Hypothalamus (tissue), 51 donors: ENCODE measurements around the gene KRTAP10-2.

Experiments used
- DNase-seq, 51 donors: peaks; one replicate each; lab custom pipeline; 2025; lab: John Stamatoyannopoulos, UW

KRTAP10-2 gene

DNA sequence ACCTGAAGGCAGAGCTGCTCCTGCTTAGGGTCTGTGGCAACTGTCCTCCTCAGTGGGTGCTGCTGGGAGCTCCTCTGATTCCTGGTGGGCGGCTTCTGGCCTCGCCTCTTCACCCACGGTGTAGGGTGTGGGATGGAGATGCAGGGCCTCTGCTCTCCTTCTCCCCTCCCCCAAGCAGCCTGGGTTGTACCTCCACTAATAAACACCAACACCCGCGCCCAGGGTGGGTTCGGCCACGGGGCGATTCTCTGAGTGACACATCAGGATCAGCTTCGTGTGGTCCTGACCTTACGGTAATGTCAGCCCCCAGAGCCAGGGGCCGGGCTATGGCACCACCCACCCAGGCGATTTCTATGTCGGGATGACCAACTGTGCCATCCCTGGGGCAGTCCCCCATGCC lies 35.0 kb downstream of the KRTAP10-2 start:
- DNase-seq = no peak

DNA sequence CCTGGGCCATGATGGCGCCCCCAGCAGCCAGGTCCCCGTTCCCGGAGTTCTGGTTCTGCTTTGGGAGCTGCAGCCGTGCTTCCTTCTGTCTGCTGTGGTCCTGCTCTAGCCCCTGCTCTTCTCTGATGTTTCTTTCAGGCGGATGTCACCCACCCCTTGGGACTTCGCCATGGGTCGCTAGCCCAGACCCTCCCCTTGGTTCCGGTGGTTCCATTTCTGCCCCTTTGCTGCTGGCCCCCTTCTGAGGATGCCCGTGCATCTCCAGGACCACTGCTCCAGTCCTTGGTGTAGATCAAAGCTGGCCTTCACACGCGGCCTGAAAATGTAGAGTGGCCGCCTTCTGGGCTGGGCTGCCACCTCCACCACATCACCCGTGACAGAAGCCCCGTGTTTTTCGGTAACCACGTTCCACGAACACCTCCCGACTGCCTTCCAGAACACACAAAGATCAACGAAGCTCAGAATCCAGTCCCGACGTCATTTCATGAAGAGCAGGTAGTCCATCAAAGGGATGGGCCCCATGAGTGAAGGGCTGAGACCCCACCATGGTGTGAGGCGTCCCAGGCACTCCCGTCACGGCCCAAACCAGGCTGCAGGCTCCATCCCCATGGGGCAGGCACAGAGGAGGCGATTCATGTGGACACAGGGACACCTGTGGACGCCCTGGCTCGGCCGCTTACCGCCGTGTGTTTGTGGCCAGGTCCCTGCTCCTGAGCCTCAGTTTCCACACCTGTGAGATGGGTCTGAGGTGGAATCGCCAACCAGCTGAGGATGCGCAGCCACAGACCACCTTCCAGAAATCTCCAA lies 35.7 kb downstream of the KRTAP10-2 start:
- no peak for DNase-seq

- DNase-seq = no peak
Observed at GRCh38 chr21:44514746-44515358, 36.5 kb downstream of the KRTAP10-2 start.

DNA sequence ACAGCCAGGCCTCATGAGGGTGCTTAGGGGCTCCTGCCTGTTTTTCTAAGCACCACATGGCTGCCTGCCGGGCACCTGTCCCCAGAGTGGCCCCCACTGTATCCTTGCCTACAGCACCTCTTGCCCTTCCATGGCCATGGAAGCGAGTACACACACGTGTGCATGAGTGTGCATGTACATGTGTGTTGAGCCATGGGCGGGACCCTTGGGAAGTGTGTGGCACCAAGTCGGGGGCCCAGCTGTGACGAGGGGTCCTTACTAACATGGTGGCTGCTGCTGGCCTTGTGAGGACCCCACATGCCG lies 37.1 kb downstream of the KRTAP10-2 start:
- DNase-seq = no peak

GRCh38 chr21:44513389-44514217 lies 37.7 kb downstream of the KRTAP10-2 start:
- DNase-seq = no peak

DNA sequence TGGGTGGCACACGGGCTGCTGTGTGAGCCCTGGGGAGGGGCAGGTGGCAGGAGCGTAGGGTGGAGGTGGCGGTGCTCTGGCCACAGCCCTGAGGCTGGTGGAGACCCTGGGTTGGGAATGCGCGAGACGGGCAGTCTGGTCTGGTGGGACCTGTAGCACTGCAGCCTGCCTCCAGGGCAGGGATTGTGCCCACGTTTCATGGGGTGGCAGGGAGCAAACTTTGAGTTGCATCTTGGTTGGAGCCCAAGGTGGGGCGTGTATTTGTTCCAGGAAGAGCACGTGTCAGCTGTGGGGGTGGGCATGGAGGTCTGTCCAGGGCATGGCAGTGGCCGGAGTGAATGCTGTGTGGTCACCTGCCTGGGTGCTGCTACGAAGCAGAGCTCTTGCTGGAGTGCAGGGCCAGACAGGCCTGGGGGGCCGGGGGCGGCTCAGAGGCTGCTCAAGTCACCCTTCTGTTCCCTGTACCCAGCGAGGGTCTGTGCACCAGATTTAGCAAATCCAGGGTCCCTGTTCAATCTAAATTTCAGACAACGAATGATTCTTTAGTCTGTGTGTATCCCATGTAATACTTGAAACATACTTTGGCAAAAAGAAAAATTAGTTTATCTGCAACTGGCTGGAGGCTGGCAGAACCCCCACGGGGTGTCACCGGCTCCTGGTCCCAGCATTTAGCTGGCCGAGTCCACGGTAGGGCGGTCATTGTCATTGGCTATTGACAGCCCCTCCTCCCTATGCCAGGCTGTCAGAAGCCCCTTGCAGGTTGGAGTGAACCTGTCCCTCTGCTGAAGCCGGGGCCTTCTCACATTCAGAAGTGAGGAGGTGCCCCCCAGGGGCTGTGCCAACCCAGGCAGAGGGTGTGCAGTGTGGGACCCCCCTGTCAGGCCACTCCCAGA lies 38.6 kb downstream of the KRTAP10-2 start:
- DNase-seq = no peak

DNA sequence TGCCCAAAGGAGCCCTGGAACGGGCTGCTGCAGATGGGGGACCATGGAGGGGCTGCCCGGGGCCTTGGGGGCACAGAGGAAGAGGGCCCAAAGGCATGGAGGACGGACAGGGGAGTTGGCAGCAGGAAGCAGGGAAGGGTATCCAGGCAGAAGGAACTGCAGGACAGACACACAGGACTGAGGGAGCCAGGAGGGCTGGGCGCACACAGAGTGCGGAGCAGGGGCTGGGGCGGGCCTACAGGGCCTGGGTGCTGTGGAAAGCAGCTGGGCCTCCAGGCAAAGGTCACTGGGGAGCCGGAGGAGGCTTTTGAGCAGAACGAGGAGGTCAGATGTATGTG lies 39.4 kb downstream of the KRTAP10-2 start:
- DNase-seq = no peak

DNA sequence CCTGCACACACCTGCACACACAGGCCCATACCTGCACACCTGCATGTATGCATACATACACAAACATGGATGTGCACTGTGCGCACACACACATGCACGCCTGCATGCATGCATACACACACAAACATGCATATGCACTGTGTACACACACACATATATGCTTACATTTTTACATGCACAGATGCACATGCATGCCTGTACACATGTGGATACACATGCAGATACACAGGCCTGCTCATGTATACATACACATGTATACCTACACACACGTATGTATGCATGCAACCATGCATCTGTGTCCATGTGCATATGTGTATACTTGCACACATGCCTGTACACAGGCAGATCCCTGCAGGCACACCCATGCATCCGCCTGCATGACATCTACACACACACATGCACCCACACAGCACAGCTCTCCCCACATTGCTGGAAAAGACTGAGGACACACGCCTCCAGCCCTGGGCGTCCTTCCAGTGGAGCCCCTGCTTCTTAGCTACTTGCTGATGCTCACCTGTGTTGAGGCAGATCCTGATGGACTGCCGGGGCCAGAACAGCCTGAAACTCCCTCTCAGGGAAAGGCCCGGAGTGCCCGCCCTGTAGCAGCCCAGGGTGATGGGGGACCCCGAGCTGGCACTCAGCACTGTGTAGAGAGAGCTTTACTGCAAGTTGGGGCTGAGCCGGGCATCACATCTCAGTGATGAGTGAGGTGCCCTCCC lies 39.9 kb downstream of the KRTAP10-2 start:
- no peak for DNase-seq

- DNase-seq = peak in 5 of 51 donors; percentile 3 to 38 (median 11)
Observed at GRCh38 chr21:44510508-44511218, 40.6 kb downstream of the KRTAP10-2 start.

DNA sequence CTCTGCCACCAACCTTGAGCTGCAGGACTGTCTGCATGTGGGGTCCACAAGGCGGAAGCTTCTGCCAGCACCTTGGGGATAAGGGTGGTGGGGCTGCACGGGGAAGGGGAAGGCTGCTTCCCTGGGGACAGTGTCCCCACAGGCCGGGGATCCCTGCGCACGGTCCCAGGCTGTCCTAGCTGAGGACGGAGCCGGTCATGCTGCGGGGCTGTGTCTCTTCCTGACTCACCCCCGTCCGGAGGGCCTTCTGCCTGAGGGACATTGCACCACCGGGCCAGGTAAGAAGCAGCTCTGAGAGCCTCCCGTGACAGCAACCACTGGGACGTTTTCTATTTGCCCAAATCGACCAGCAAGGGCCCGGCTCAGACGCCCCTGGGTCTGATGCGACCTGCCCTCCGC lies 41.2 kb downstream of the KRTAP10-2 start:
- no peak for DNase-seq

DNA sequence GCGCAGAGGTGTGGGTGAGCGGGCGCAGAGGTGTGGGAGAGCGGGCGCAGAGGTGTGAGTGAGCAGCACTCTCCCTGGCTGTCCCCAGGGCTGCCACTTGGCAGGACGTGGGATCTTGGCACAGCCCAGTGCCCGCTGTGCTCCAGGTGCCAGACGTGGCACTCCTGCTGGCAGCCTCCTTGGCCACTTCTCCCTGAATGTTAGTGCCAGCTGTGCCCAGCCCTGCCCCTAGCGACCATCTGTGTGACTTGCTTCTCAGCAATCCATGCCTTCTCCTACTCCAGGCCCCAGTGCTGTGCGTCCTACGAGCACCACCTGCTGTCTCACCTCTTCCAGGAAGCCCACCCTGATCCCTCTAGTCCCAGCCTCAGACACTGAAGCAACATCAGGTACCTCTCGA lies 41.8 kb downstream of the KRTAP10-2 start:
- peak in 6 of 51 donors; percentile 3 to 28 (median 16) for DNase-seq

- no peak for DNase-seq
Observed at GRCh38 chr21:44508711-44509445, 42.4 kb downstream of the KRTAP10-2 start.

DNA sequence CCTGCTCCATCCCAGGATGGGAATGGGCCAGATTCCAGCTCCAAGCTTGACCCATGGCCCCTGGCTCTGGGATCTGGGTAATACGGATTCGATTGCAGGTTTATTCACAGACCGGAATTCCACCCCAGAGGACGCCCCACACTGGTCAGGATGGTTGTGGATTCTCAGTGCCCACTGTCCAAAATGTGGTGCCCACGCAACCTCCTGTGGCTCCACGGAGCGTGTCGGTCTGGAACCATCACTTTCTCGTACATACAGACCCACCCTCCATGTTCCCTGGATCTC lies 42.9 kb downstream of the KRTAP10-2 start:
- DNase-seq = no peak

DNA sequence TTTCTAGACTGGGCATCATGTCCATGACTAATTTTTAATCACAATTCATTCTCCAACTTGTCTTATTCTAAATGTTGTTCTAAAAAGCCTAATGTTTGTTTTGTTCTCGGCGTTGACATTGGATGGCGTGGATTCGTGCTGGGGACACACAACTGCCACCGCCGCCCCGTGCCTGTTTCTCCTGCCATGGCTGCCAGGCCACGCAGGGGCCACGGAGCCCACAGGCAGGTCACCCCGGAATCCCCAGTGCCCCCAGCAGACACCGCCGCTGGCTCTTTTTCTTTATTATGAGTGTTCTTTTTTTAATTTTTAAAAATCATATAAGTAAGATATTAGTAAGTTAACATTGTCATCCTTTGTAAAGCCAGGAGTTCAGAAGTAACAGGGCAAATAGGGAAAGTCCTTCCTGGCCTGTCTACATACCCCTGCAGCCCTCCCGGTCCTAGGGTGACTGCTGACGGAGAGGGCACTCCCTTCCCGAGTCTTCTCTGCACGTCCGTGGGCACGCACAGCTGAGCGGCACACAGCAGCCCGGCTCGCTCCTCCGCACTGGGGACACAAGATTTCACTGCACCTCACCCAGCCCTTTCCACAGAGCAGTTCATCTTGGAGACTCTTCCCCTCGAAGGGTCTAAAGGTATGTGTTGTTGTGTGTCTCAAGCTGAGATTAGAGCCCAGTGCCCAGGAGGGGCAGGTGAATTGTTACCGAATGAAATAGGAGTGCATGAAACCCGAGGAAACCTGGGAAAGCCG lies 43.5 kb downstream of the KRTAP10-2 start:
- no peak for DNase-seq

DNA sequence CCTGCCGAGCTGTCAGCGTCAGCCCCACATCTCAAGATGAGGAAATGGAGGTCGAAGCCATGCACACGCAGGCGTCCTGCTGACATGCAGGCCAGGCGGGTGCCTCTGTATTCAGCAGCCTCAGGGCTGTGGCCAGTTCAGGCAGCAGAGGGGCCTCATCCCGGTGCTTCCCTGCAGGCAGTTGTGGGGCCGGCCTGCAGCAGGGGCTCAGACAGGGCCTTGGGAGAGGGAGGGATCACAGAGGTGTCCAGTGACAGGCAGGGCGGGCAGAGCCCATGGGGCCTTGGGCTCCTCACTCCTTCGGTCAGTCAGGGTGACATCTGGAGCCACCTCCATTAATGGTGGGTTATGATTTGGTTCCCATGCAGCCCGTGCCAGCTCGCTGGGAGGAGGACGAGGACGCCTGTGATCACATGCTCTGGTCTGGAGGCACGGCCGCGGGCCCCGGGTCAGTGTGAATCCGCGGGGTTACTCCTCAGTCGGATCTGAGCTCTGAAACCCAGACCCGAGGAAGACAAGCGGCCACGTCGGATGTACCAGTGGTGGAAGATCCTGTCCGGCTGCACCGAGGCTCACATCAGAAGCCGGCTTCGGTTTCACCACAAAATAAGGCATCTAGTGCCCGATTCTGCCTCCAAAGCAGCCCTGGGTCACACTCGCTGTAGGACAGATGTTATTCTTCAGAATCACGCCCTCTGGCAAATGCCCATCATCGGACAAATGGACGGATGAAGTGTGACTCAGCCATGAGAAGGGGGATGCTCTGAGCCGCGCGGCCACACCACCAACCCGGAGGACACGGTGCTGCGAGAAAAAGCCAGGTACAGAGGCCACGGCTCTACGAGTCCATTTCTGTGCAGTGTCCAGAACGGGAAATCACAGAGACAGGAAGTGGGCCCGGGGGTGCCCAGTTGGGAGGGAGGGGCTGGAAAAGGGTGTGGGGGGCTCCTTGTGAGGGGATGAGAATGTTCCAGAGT lies 44.7 kb downstream of the KRTAP10-2 start:
- DNase-seq = no peak

- no peak for DNase-seq
Observed at GRCh38 chr21:44505673-44506278, 45.5 kb downstream of the KRTAP10-2 start.
